Loucy (cell line): Measurements from ENCODE around the gene ALK.

ENCODE experiments used
- H2AFZ ChIP-seq: fragments of 200-600 bp; sonication (generic); 2 replicates; pipeline ENCODE4 v1.6.0; 2016; ENCODE audit warnings: antibody characterized with exemption, mild to moderate bottlenecking, low read length, moderate library complexity
- H3F3A ChIP-seq: fragments of 200-600 bp; 2 replicates; pipeline ENCODE4 v1.6.0; 2016; ENCODE audit warnings: antibody characterized with exemption, low read depth, mild to moderate bottlenecking
- H3K27me3 ChIP-seq: fragments of 200-600 bp; sonication (generic); 2 replicates; pipeline ENCODE4 v1.6.1; 2014; ENCODE audit warnings: low read length, mild to moderate bottlenecking; ENCODE audit not compliant: insufficient read depth, poor library complexity, severe bottlenecking
- H3K36me3 ChIP-seq: fragments of 200-600 bp; sonication (generic); 2 replicates; pipeline ENCODE4 v1.6.1; 2016; ENCODE audit warnings: low read length; ENCODE audit not compliant: insufficient read depth
- H3K4me1 ChIP-seq: fragments of 200-600 bp; sonication (generic); 2 replicates; pipeline ENCODE4 v1.5.1; 2014; ENCODE audit warnings: low read length, mild to moderate bottlenecking; ENCODE audit not compliant: insufficient read depth, poor library complexity, severe bottlenecking
- H3K4me2 ChIP-seq: fragments of 200-600 bp; sonication (generic); 2 replicates; pipeline ENCODE4 v1.6.0; 2014; ENCODE audit warnings: antibody characterized with exemption, low read length, low read depth, mild to moderate bottlenecking; ENCODE audit not compliant: poor library complexity, severe bottlenecking
- H3K4me3 ChIP-seq: fragments of 200-600 bp; sonication (generic); 2 replicates; pipeline ENCODE4 v1.5.1; 2014; ENCODE audit warnings: low read length, mild to moderate bottlenecking, mixed read lengths; ENCODE audit not compliant: poor library complexity, severe bottlenecking
- H3K79me2 ChIP-seq: fragments of 200-600 bp; sonication (generic); 2 replicates; pipeline ENCODE4 v1.6.1; 2014; ENCODE audit warnings: low read length; ENCODE audit not compliant: insufficient read depth
- H3K9ac ChIP-seq: fragments of 200-600 bp; sonication (generic); 2 replicates; pipeline ENCODE4 v1.6.0; 2014; ENCODE audit warnings: mild to moderate bottlenecking, low read depth, low read length, moderate library complexity; ENCODE audit not compliant: poor library complexity, severe bottlenecking
- H3K9me2 ChIP-seq: fragments of 200-600 bp; sonication (generic); replicated peaks from 2 replicates; pipeline ENCODE4 v1.6.1; 2016; ENCODE audit warnings: low read depth, low read length, mixed read lengths
- H3K9me3 ChIP-seq: fragments of 200-600 bp; sonication (generic); 2 replicates; pipeline ENCODE4 v1.6.1; 2014; ENCODE audit warnings: mild to moderate bottlenecking, antibody characterized with exemption, low read length, low read depth; ENCODE audit not compliant: insufficient read depth
- H4K20me1 ChIP-seq: fragments of 200-600 bp; sonication (generic); 2 replicates; pipeline ENCODE4 v1.6.0; 2014; ENCODE audit warnings: antibody characterized with exemption, low read length, mild to moderate bottlenecking; ENCODE audit not compliant: insufficient read depth, poor library complexity, severe bottlenecking
- EZH2phosphoT487 ChIP-seq: fragments of 200-600 bp; IDR thresholded peaks from 2 replicates; pipeline ENCODE4 v1.6.1; 2018; ENCODE audit warnings: antibody characterized with exemption, mild to moderate bottlenecking, moderate library complexity, borderline replicate concordance
- TF ChIP-seq, protein P1 (sequence below): fragments of 200-600 bp; sonication (generic); conservative IDR thresholded peaks from 2 replicates; pipeline ENCODE4 v1.5.1; 2014; ENCODE audit warnings: mild to moderate bottlenecking, antibody characterized with exemption, low read length

Gene ALK

DNA sequence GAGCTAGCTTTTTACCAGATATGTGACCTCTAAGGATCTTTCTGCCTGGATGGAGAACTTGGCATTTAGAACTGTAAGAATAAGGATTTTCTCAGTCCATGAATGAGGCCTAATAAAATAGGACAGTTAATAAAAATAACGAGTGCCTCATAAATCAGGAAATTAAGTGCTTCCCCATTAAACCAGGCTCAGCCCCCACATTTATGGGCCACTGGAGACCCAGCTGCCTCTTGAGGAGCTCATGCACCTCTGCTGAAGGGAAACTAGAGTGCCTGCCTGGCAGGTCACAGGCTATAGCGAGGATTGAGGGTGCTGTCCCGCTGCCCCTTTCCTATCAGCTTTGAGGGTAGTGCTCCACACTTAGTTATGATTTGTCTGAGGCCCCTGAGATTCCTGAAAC is 158.0 kb downstream of the ALK start:
- Histone ChIP-seq H3K9me3 (no peaks in the 10 kb centered on the region), H3K9me2 (no peaks in the 10 kb centered on the region), H3F3A (no peaks in the 10 kb centered on the region), H3K27me3 (no peaks in the 10 kb centered on the region), H3K4me1 (peaks cover 60% of the 10 kb centered on the region), H4K20me1 (no peaks in the 10 kb centered on the region), H3K4me2 (peak overlapping the region; percentile 60), H2AFZ (no peak overlapping the region), H3K36me3 (no peaks in the 10 kb centered on the region), H3K4me3 (peak overlapping the region; percentile 44), H3K9ac (peak overlapping the region; percentile 54), H3K79me2 (no peaks in the 10 kb centered on the region)
- no peak for TF ChIP-seq EZH2phosphoT487
- TF ChIP-seq, protein P1, sequence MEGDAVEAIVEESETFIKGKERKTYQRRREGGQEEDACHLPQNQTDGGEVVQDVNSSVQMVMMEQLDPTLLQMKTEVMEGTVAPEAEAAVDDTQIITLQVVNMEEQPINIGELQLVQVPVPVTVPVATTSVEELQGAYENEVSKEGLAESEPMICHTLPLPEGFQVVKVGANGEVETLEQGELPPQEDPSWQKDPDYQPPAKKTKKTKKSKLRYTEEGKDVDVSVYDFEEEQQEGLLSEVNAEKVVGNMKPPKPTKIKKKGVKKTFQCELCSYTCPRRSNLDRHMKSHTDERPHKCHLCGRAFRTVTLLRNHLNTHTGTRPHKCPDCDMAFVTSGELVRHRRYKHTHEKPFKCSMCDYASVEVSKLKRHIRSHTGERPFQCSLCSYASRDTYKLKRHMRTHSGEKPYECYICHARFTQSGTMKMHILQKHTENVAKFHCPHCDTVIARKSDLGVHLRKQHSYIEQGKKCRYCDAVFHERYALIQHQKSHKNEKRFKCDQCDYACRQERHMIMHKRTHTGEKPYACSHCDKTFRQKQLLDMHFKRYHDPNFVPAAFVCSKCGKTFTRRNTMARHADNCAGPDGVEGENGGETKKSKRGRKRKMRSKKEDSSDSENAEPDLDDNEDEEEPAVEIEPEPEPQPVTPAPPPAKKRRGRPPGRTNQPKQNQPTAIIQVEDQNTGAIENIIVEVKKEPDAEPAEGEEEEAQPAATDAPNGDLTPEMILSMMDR: no peak

DNA sequence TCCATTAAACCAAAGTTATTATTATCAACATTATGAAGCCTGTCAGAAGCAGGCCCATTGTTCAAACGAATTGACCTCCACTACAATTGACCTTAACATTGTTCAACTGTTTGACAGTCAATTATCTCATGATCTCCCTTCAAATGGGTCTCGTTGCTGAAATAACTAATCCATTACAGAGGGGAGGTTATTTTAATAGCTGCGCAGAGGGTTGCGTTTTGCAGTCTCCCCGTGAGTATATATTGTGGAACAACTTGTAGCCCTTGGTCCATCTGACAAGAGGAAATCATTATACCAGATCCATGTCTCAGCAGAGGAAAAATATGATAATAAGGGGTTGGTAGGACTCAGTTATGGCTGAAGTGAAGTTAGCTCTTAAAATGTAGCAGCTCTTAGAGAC is 159.1 kb downstream of the ALK start:
- no peak overlapping the region for H3K4me2 ChIP-seq
- H3K9ac ChIP-seq: no peak overlapping the region
- H3K9me2 ChIP-seq: no peaks in the 10 kb centered on the region
- H3K9me3 ChIP-seq: no peaks in the 10 kb centered on the region
- H3K79me2 ChIP-seq: no peaks in the 10 kb centered on the region
- H3F3A ChIP-seq: no peaks in the 10 kb centered on the region
- H4K20me1 ChIP-seq: no peaks in the 10 kb centered on the region
- TF ChIP-seq EZH2phosphoT487: no peak
- TF ChIP-seq, protein P1: no peak
- H3K27me3 ChIP-seq: no peaks in the 10 kb centered on the region
- peaks cover 57% of the 10 kb centered on the region for H3K4me1 ChIP-seq
- no peaks in the 10 kb centered on the region for H3K36me3 ChIP-seq
- no peak overlapping the region for H2AFZ ChIP-seq
- H3K4me3 ChIP-seq: no peak overlapping the region

DNA sequence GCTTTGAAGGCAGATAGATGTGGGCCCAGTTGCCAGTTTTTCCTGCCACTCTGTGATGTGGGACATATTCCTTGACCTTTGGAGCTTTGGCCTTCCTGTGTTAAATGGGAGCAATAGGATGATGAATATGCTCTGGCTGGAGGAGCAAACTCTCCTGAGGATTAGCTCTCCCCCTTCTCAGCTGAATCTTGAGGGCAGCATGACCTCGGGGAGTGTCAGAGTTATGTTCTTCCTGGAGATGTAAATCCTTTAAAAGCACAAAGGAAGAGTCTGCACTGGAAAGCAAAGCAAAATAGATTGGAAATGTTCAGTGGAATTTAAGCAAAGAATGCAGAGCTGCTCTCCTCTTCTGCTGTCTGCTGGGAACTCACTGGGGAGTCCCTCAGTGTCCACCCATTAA is 160.1 kb downstream of the ALK start:
- no peak for TF ChIP-seq EZH2phosphoT487
- TF ChIP-seq, protein P1: no peak
- H3K4me2 ChIP-seq: no peak overlapping the region
- H3K4me3 ChIP-seq: no peak overlapping the region
- H3K9me3 ChIP-seq: no peaks in the 10 kb centered on the region
- H2AFZ ChIP-seq: no peak overlapping the region
- H3K27me3 ChIP-seq: no peaks in the 10 kb centered on the region
- no peaks in the 10 kb centered on the region for H3K79me2 ChIP-seq
- H3F3A ChIP-seq: no peaks in the 10 kb centered on the region
- no peaks in the 10 kb centered on the region for H4K20me1 ChIP-seq
- H3K9me2 ChIP-seq: no peaks in the 10 kb centered on the region
- H3K9ac ChIP-seq: no peak overlapping the region
- H3K36me3 ChIP-seq: no peaks in the 10 kb centered on the region
- H3K4me1 ChIP-seq: peaks cover 55% of the 10 kb centered on the region
